WTC11 (cell line): ENCODE data around the gene CHAT. TPM values are rescaled to one million over a fixed set of nuclear protein-coding genes. Genes with fewer than 3 reads are reported as not detected.

Experiments
- ATAC-seq: fragments of 200-7000 bp; cut with Tn5 transposase; 2 replicates; pipeline ENCODE4 v1.10.0; 2021; ENCODE audit warnings: mild to moderate bottlenecking, moderate library complexity
- CTCF ChIA-PET: fragments of 300-600 bp; sonication (Branson Sonifier 250); formaldehyde crosslinking; loops from one replicate; lab custom pipeline; 2021; ENCODE audit warnings: antibody characterized with exemption; lab: Charles Lee
- POLR2A ChIA-PET: fragments of 350-600 bp; sonication (Branson Sonifier 250); formaldehyde crosslinking; loops from one replicate; lab custom pipeline; 2021; ENCODE audit warnings: antibody characterized with exemption; lab: Charles Lee
- DNase-seq: peaks from one replicate; pipeline ENCODE4 v3.0.0; 2021; ENCODE audit warnings: low spot score
- H3K27ac Mint-ChIP-seq: 2 replicates; pipeline ENCODE4 v1.8.0; 2021; ENCODE audit warnings: mixed read lengths
- H3K27me3 Mint-ChIP-seq: 2 replicates; pipeline ENCODE4 v1.8.0; 2021; ENCODE audit warnings: low read depth, mild to moderate bottlenecking, moderate library complexity, mixed read lengths
- H3K36me3 Mint-ChIP-seq: 2 replicates; pipeline ENCODE4 v1.8.0; 2021; ENCODE audit warnings: mixed read lengths
- H3K4me1 Mint-ChIP-seq: 2 replicates; pipeline ENCODE4 v1.8.0; 2022; ENCODE audit warnings: mixed read lengths
- H3K4me3 Mint-ChIP-seq: 2 replicates; pipeline ENCODE4 v1.8.0; 2021; ENCODE audit warnings: mild to moderate bottlenecking, moderate library complexity, mixed read lengths
- H3K9me3 Mint-ChIP-seq: 2 replicates; pipeline ENCODE4 v1.8.0; 2021; ENCODE audit warnings: mixed read lengths
- CBFB ChIP-seq: sonication (generic); formaldehyde crosslinking; IDR thresholded peaks from 2 replicates; pipeline ENCODE4 v1.8.1; 2022; ENCODE audit warnings: mild to moderate bottlenecking, low read depth, missing genetic modification reagents
- CREB1 ChIP-seq: sonication (generic); formaldehyde crosslinking; IDR thresholded peaks from 2 replicates; pipeline ENCODE4 v1.8.0; 2023; ENCODE audit warnings: mild to moderate bottlenecking, missing genetic modification reagents
- CREM ChIP-seq: sonication (generic); formaldehyde crosslinking; IDR thresholded peaks from 2 replicates; pipeline ENCODE4 v1.8.1; 2022; ENCODE audit warnings: mild to moderate bottlenecking, missing genetic modification reagents, moderate library complexity
- HMGXB4 ChIP-seq: sonication (generic); formaldehyde crosslinking; IDR thresholded peaks from 2 replicates; pipeline ENCODE4 v1.8.1; 2023; ENCODE audit warnings: mild to moderate bottlenecking, moderate library complexity, missing genetic modification reagents
- IRF2 ChIP-seq: sonication (generic); formaldehyde crosslinking; IDR thresholded peaks from 2 replicates; pipeline ENCODE4 v1.8.0; 2022; ENCODE audit warnings: low read depth, missing genetic modification reagents, borderline replicate concordance
- JAZF1 ChIP-seq: fragments of 250-450 bp; sonication (Bioruptor Pico); IDR thresholded peaks from 2 replicates; pipeline ENCODE4 v1.9.0; 2021; ENCODE audit warnings: moderate library complexity, mild to moderate bottlenecking, inconsistent platforms
- JUN ChIP-seq: sonication (generic); formaldehyde crosslinking; IDR thresholded peaks from 2 replicates; pipeline ENCODE4 v1.8.0; 2023; ENCODE audit warnings: mild to moderate bottlenecking, missing genetic modification reagents
- MYBL2 ChIP-seq: sonication (generic); formaldehyde crosslinking; IDR thresholded peaks from 2 replicates; pipeline ENCODE4 v1.8.1; 2023; ENCODE audit warnings: mild to moderate bottlenecking, moderate library complexity, missing genetic modification reagents
- NFE2L1 ChIP-seq: sonication (generic); formaldehyde crosslinking; IDR thresholded peaks from 2 replicates; pipeline ENCODE4 v1.8.1; 2023; ENCODE audit warnings: missing genetic modification reagents
- NR2C2 ChIP-seq: sonication (generic); formaldehyde crosslinking; IDR thresholded peaks from 2 replicates; pipeline ENCODE4 v1.8.0; 2022; ENCODE audit warnings: mild to moderate bottlenecking, missing genetic modification reagents
- PRDM15 ChIP-seq: sonication (generic); formaldehyde crosslinking; IDR thresholded peaks from 2 replicates; pipeline ENCODE4 v1.8.0; 2022; ENCODE audit warnings: missing genetic modification reagents
- RELA ChIP-seq: sonication (generic); formaldehyde crosslinking; IDR thresholded peaks from 2 replicates; pipeline ENCODE4 v1.8.1; 2022; ENCODE audit warnings: missing genetic modification reagents, mild to moderate bottlenecking, borderline replicate concordance
- SMAD4 ChIP-seq: sonication (generic); formaldehyde crosslinking; IDR thresholded peaks from 2 replicates; pipeline ENCODE4 v1.8.0; 2022; ENCODE audit warnings: mild to moderate bottlenecking, missing genetic modification reagents
- TP53 ChIP-seq: sonication (generic); formaldehyde crosslinking; IDR thresholded peaks from 2 replicates; pipeline ENCODE4 v1.8.1; 2023; ENCODE audit warnings: mild to moderate bottlenecking, missing genetic modification reagents
- ZNF121 ChIP-seq: sonication (generic); formaldehyde crosslinking; IDR thresholded peaks from 2 replicates; pipeline ENCODE4 v1.8.0; 2023; ENCODE audit warnings: missing genetic modification reagents
- ZNF232 ChIP-seq: sonication (generic); formaldehyde crosslinking; IDR thresholded peaks from 2 replicates; pipeline ENCODE4 v1.8.0; 2022; ENCODE audit warnings: mild to moderate bottlenecking, missing genetic modification reagents
- total RNA-seq: library from RNA; stranded (reverse); gene quantifications from 3 replicates; pipeline ENCODE4 v1.2.3, GENCODE V29; 2021
- TF ChIP-seq, protein P1 (sequence below): sonication (generic); formaldehyde crosslinking; IDR thresholded peaks from 2 replicates; pipeline ENCODE4 v1.8.0; 2023; ENCODE audit warnings: missing genetic modification reagents, mild to moderate bottlenecking, borderline replicate concordance
- TF ChIP-seq, protein P2 (sequence below): sonication (generic); formaldehyde crosslinking; IDR thresholded peaks from 2 replicates; pipeline ENCODE4 v1.8.0; 2022; ENCODE audit warnings: mild to moderate bottlenecking, missing genetic modification reagents
- TF ChIP-seq, protein P3 (sequence below): sonication (generic); formaldehyde crosslinking; conservative IDR thresholded peaks from 2 replicates; pipeline ENCODE4 v1.8.1; 2022; ENCODE audit warnings: mild to moderate bottlenecking, missing genetic modification reagents

The CHAT gene
- total RNA-seq, 1 experiment from 2014 or later = not detected

- TF ChIP-seq CBFB (CRISPR knock-in tag) (no peak), TP53 (CRISPR knock-in tag) (peak; percentile 46; the same call in 1 of the 2 replicates), JAZF1 (CRISPR knock-in tag) (no peak), ZNF232 (CRISPR knock-in tag) (no peak), MYBL2 (CRISPR knock-in tag) (0 out of 2 replicates have a peak, but pooled peaks have one; percentile 43), IRF2 (CRISPR knock-in tag) (no peak), NR2C2 (no peak), ZNF121 (CRISPR knock-in tag) (no peak), NFE2L1 (CRISPR knock-in tag) (peak; percentile 10; the same call in 1 of the 2 replicates), SMAD4 (CRISPR knock-in tag) (no peak; the same call in 1 of the 2 replicates), RELA (CRISPR knock-in tag) (peak; percentile 49; the same call in 1 of the 2 replicates), JUN (CRISPR knock-in tag) (no peak)
- TF ChIP-seq, protein P1, sequence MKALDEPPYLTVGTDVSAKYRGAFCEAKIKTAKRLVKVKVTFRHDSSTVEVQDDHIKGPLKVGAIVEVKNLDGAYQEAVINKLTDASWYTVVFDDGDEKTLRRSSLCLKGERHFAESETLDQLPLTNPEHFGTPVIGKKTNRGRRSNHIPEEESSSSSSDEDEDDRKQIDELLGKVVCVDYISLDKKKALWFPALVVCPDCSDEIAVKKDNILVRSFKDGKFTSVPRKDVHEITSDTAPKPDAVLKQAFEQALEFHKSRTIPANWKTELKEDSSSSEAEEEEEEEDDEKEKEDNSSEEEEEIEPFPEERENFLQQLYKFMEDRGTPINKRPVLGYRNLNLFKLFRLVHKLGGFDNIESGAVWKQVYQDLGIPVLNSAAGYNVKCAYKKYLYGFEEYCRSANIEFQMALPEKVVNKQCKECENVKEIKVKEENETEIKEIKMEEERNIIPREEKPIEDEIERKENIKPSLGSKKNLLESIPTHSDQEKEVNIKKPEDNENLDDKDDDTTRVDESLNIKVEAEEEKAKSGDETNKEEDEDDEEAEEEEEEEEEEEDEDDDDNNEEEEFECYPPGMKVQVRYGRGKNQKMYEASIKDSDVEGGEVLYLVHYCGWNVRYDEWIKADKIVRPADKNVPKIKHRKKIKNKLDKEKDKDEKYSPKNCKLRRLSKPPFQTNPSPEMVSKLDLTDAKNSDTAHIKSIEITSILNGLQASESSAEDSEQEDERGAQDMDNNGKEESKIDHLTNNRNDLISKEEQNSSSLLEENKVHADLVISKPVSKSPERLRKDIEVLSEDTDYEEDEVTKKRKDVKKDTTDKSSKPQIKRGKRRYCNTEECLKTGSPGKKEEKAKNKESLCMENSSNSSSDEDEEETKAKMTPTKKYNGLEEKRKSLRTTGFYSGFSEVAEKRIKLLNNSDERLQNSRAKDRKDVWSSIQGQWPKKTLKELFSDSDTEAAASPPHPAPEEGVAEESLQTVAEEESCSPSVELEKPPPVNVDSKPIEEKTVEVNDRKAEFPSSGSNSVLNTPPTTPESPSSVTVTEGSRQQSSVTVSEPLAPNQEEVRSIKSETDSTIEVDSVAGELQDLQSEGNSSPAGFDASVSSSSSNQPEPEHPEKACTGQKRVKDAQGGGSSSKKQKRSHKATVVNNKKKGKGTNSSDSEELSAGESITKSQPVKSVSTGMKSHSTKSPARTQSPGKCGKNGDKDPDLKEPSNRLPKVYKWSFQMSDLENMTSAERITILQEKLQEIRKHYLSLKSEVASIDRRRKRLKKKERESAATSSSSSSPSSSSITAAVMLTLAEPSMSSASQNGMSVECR (CRISPR knock-in tag) = no peak
- TF ChIP-seq, protein P2, sequence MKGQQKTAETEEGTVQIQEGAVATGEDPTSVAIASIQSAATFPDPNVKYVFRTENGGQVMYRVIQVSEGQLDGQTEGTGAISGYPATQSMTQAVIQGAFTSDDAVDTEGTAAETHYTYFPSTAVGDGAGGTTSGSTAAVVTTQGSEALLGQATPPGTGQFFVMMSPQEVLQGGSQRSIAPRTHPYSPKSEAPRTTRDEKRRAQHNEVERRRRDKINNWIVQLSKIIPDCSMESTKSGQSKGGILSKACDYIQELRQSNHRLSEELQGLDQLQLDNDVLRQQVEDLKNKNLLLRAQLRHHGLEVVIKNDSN (CRISPR knock-in tag) = 0 out of 2 replicates have a peak, but pooled peaks have one; percentile 38
These were observed 2.5 kb upstream of the CHAT start (continued) for GRCh38 chr10:49611166-49611815.

- CTCF ChIA-PET = interaction anchor here (1.2 to 3.3 kb wide), 5 partner anchors 19 to 205 kb away, joined by 3 to 14 read pairs (median 6); no protein-coding TSS in a partner anchor
- POLR2A ChIA-PET = no interaction called here
- peak; percentile 23 for DNase-seq
- TF ChIP-seq, protein P3, sequence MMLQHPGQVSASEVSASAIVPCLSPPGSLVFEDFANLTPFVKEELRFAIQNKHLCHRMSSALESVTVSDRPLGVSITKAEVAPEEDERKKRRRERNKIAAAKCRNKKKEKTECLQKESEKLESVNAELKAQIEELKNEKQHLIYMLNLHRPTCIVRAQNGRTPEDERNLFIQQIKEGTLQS (CRISPR knock-in tag) = no peak
- TF ChIP-seq CREM (CRISPR knock-in tag) = 0 out of 2 replicates have a peak, but pooled peaks have one; percentile 49
- TF ChIP-seq CBFB (CRISPR knock-in tag) = no peak
- 0 out of 2 replicates have a peak, but pooled peaks have one; percentile 8 for TF ChIP-seq PRDM15 (CRISPR knock-in tag)
- TF ChIP-seq, protein P1 (CRISPR knock-in tag) = no peak
- TF ChIP-seq CREB1 = 0 out of 2 replicates have a peak, but pooled peaks have one; percentile 10
- no peak for TF ChIP-seq HMGXB4
These were observed 1.9 kb upstream of the CHAT start for GRCh38 chr10:49611816-49612512.

More at GRCh38 chr10:49611816-49612512, 1.9 kb upstream of the CHAT start:
- peaks cover 44% of the 10 kb centered on the region for H3K4me1 Mint-ChIP-seq
- no peak for ATAC-seq
- peaks cover 6% of the 10 kb centered on the region; the same call in 1 of the 2 replicates for H3K36me3 Mint-ChIP-seq
- H3K4me3 Mint-ChIP-seq = peak overlapping the region; percentile 52
- peaks cover 98% of the 10 kb centered on the region for H3K27me3 Mint-ChIP-seq
- no peaks in the 10 kb centered on the region for H3K9me3 Mint-ChIP-seq
- H3K27ac Mint-ChIP-seq = no peak overlapping the region
